ENCODE measurements around the gene CCDC47. TPM values are rescaled to one million over a fixed set of nuclear protein-coding genes. Genes with fewer than 3 reads are reported as not detected.

CCDC47 gene
- total and polyA plus RNA-seq, 2 of the 13 experiments (the other 11 are each of a cell fraction or from before 2014, with no cell fraction given) = 59.3 to 99.5 TPM

- Histone ChIP-seq H3K9ac (ENCODE audit: insufficient read depth, low read depth, low read length) (no peak overlapping the region), H3K27ac (ENCODE audit: extremely low read length, insufficient read depth, low read length) (no peak overlapping the region), H3K4me3 (replicated peaks in 1 of 3; ENCODE audit: insufficient read depth in 1 of 3, low read depth in 2 of 3, low read length in 3 of 3) (no peak overlapping the region), H3K79me2 (ENCODE audit: insufficient read depth, low read length) (no peaks in the 10 kb centered on the region), H2AFZ (ENCODE audit: low read length) (no peak overlapping the region), H4K20me1 (ENCODE audit: insufficient read depth, low read length) (no peaks in the 10 kb centered on the region), H3K36me3 (replicated peaks in 1 of 2; ENCODE audit: control insufficient read depth in 1 of 2, insufficient read depth in 2 of 2, low read length in 2 of 2) (peaks cover 10 to 29% of the 10 kb centered on the region in 2 experiments; a peak in 4 of 5 replicates), H3K27me3 (ENCODE audit: control insufficient read depth in 1 of 2, insufficient read depth in 2 of 2, low read length in 2 of 2) (no peaks in the 10 kb centered on the region), H3K4me1 (ENCODE audit: insufficient read depth, low read length) (no peaks in the 10 kb centered on the region), H3K4me2 (ENCODE audit: low read depth, low read length) (no peak overlapping the region), H3K9me3 (ENCODE audit: low read length) (no peaks in the 10 kb centered on the region)
- ChIA-PET CTCF (ENCODE audit: low intra/inter-chr PET ratio, low total read pairs) (no interaction called here), POLR2A (no interaction called here)
- DNase-seq (ENCODE audit: low spot score) = no peak
- TF ChIP-seq ISX (CRISPR knock-in tag; conservative IDR thresholded peaks at IDR 0.05) = no peak
- no peak for TF ChIP-seq MLXIP (CRISPR knock-in tag; IDR thresholded peaks at IDR 0.05; ENCODE audit: borderline replicate concordance)
- TF ChIP-seq ZBTB7A (CRISPR knock-in tag; IDR thresholded peaks at IDR 0.05) = no peak
- no peak for TF ChIP-seq TMF1 (CRISPR knock-in tag; IDR thresholded peaks at IDR 0.05; ENCODE audit: low read depth)
- TF ChIP-seq ZNF646 (CRISPR knock-in tag; IDR thresholded peaks at IDR 0.05) = no peak
- no peak for TF ChIP-seq ZNF652 (CRISPR knock-in tag; IDR thresholded peaks at IDR 0.05; ENCODE audit: borderline replicate concordance, low read depth)
- no peak for TF ChIP-seq RARA (CRISPR knock-in tag; IDR thresholded peaks at IDR 0.05)
- no peak for TF ChIP-seq IRF1 (CRISPR knock-in tag; IDR thresholded peaks at IDR 0.05; ENCODE audit: low read depth)
- in situ Hi-C loops (cut with HindIII; ENCODE audit: extremely low pct_ligation_motif_present, low pct_unique_long_range_greater_than_20kb) = no loop called here
- BruUV-seq (replicated peaks) = no TSS peak
- 89% methylated on average over 6 of the region's 6 CpGs for WGBS (ENCODE audit: low lambda C conversion rate)
- no peak for ATAC-seq
- intact Hi-C loops (cut with micrococcal nuclease; ENCODE audit: unreplicated experiment) = no loop called here
- FAIRE-seq = no peak
These were observed 64.3 kb downstream of the CCDC47 start for GRCh38 chr17:63709110-63709509.
